GM21528 (cell line): ENCODE measurements around the gene COG2.
"Not testable (repeated sequence)": the region's sequence is repeated elsewhere in the genome, so short reads cannot be mapped to it uniquely, and the experiment has no call there.

ENCODE experiments used
- ATAC-seq: cut with Tn5 transposase; IDR thresholded peaks from one replicate; pipeline ENCODE4 v1.9.1; 2021; ENCODE audit warnings: mild to moderate bottlenecking, moderate library complexity; ENCODE audit not compliant: unreplicated experiment, low FRiP score

COG2 gene

DNA sequence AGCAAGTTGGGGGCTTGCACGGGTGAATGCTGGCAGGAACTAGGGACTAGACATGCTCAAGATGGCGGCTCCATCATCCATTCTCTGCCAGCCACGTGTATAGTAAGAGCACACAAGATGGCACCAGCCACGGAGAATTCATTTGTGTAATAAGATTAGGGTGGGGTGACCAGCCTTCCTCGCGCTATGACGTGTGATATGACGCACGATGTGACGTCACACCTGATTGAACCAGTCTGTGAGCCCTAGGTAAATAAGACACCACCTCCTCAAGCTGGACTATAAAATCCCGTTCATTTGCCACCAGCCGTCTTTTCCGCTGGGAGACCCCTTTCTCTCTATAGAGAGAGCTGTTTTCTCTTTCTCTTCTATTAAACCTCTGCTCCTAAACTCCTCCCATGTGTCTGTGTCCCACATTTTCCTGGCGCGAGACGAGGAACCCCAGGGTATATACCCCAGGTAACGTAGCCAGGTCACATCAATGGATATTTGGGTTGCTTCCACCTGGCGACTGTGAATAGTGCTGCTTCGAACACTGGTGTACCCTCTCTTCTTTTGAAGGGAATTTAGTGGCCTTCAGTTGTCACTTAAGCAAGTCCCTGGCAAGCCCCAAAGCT lies 18.1 kb upstream of the COG2 start:
- ATAC-seq, result no peak

DNA sequence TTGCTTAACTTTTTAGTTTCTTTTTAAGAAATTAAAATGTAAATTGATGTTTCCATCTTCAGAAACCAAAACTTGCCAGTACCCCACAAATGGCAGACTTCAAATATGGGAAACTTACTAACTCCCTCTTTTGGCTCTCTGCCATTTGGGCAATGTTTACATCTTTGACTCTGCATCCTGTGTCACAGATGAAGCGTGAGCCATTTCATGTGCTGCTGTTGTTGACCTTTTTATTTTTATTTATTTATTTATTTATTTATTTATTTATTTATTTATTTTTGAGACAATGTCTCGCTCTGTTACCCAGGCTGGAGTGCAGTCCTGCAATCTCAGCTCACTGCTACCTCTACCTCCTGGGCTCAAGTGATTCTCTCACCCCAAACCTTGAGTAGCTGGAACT lies 16.0 kb upstream of the COG2 start:
- ATAC-seq, result no peak

DNA sequence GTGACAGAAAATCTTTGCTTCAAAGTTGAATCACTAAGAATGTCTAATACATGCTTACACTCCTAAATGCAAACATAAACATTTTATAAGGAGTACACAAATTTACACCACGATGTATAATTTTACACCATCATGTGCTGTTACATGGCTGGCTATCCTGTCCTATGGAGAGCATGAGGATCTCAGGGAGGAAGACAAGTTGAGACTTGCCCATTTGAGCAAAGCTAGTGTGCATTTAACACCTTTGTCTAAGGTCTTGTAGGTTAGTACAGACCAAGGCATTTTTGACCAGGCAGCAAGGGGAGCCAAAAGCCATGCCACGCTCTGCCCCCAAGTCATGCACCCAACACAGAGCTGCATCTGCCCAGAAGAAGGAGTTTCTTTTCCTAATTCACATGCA lies 14.5 kb upstream of the COG2 start:
- no peak for ATAC-seq

DNA sequence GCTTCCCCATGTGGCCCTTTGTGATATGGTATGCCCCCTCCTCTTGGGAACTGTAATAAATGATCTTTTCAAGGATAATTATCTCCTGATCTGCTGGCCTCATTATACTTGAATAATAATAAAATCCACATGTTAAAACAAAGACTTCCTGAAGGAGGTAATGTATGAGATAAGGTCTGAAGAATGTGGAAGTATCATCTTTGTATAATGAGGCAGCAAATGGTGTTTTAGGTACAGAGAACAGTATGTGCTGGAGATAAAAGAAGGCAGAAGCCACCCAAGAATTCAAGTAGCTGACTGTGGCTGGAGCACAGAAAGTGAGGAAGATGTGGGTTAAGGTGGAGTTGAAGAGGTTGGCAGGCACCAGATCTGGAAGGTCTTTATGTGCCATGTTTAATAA lies 12.8 kb upstream of the COG2 start:
- no peak for ATAC-seq

DNA sequence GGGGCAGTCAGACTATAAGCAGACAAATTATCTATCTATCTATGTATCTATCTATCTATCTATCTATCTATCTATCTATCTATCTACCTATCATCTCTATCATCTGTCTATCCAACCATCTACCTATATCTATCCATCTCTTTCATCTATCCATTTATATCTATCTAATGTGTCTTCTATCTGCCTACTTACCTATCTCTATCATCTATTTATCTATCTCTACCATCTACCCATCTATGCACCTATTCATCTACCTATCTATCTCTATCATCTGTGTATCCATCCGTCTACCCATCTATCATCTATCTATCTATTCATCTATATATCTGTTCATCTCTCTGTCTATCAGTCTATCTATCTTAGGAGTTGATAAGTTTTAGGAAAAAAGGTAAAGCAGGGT lies 10.8 kb upstream of the COG2 start:
- ATAC-seq, result no peak

DNA sequence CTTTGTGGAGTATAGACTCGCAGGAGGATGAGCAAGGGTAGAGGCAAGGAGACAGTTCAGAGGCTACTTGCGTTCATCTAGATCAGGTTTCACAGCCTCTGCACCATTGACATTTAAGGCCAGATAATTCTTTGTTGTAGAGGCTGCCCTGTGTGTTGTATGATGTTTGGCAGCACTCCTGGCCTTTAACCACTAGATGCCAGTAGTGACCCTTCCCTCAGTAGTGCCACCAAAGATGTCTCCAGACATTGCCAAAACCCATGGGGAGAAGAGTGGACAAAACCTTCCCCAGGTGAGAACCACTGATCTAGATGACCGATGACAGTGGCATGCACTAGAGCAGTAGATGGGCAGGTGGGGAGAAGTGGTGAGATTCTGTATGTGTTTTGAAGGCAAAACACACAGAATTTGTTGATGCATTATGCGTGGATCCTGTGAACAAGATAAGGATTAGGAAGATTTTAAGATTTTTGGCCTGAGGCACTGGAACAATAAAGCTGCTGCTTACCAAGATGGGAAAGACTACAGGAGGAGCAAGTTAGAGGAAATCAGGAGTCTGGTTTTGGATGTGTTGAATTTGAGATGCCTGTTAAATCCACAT lies 9.9 kb upstream of the COG2 start:
- no peak for ATAC-seq

DNA sequence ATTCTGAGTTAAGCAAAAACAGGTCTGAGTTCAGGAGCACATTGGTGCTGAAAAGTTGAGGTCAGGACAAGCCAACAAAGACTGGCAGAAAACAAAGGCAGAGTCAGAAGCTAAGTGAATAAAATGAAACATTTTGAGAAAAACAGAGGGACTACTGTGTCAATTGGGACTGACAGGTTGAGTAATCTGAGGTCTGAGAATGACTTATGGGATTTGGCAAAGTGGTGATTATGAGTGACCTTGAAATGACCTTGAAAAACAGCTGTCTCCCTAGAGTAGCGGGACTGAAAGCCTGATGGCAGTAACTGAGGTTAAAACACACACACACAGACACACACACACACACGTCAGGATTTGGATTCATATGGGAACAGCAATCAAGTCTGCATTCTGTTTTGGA lies 8.8 kb upstream of the COG2 start:
- ATAC-seq, result no peak

DNA sequence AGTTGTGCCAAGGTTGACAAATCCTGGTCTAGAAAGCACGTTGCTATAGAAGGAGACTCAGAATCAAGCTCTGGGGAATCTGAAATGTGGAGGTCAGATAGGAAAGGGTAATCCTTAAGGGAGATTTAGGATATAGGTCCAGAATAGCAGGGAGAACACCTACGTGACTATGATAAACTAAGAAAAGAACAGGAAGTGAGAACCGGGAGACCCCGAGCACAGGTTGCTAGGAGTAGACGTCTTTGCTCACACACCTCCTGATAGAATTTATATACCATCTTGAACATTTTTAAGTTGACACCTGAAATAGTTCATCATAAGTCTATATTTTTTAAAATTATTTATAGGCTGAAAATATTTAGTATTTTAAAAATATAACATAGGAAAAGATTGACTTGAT lies 7.9 kb upstream of the COG2 start:
- no peak for ATAC-seq

DNA sequence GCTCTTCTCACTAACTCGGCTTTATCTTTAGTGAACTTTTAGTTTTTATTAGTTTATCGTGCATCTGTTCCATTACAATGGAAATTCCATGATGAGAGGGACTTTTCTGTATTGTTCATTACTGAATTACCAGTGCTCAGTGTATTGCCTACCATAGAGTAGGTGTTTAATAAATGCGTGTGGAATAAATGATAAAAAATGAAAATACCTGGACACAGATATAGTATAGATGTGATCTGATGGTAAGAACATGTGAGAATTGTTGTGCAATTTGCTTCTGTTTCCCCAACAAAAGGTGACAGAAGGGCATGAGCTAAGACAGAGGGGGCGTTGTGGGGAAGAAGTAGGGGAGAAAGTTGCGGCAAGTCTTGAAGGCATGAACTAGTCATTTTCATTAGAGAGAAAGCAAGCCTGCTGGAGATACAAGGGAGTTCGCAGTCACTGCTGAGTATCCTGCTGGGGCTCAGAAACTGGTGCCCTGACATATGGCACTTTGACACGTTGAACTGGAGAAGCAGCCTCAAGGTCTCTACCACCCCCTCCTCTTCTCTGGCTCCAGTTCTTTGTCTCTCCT lies 5.6 kb upstream of the COG2 start:
- no peak for ATAC-seq

DNA sequence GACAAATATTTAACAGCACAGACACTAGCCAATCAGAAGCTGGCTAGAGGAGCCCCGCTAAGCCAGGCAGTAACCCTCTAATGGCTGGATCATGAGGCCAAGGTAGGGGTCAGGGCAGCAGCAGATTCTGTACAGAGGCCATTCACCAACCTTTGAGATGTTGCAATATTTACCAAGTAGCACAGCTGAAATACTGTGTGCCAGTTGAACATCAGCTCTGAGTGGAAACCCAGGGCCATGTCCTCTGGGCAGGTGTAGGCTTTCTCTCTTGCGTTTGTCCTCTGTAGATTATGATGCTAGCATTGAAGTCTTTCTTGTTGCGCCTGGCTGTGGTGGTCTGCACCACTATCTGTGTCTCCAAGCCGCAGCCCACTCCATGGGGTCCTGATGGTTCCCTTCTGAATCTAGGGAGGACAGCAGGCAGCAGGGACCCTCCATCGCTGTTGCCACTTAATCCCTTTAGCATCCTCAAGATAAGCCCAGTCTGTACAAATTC lies 2.5 kb upstream of the COG2 start:
- ATAC-seq, result no peak

DNA sequence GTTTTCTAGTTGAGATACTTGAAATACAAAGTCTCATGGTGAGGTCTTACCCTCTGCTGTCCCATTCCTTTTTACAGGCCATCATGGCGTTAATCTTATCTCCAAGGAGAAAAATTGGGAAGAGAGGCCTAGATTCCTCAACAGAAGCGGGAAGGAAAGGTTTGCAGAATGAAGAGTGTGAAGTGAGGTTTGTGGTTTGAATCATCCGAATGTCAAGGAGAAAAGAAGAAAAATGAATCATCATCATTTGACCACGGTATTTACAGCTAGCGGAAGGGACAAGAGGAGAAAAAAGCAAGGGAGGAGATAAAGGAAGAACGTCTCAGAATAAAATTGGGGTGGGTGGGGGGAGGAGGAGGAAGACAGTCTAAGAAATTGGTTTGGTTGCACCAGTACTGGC lies 935 bp upstream of the COG2 start:
- ATAC-seq, result no peak

DNA sequence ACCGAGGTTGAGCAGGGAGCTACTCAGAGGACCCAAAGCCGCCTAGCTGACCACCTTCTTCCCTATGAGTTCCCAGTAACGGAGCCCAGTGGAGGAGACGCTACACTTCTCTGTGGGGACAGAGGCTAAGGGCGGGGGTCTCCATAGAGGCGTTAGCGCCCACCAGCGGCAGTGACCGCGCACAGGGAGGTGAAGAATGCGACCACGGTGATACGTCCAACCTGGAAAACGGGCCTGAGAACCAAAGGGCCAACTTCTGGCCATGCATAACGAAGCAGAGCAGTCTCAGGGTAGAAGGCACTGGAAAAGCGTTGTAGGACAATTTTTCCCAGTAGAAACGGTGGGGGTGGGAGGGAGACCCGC lies 400 bp upstream of the COG2 start:
- no peak for ATAC-seq

DNA sequence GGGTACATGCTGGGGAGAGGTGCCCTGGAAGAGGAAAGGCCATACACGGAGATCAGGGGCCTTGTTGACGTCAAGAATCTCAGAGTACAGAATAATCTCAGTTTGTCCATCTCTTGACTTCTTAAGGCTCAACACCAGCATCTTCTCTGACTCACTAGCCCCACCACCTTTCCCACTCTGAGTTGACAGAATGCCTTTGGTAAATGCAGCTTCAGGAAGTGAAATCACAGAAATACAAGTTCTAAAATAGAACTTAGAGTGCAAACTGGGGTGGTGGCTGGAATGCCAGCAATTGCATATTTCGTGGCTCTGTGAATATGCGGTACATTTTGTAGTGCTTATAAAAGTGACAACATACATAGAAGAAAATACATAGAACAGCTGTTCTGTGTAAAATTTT lies 1.6 kb downstream of the COG2 start:
- no peak for ATAC-seq

DNA sequence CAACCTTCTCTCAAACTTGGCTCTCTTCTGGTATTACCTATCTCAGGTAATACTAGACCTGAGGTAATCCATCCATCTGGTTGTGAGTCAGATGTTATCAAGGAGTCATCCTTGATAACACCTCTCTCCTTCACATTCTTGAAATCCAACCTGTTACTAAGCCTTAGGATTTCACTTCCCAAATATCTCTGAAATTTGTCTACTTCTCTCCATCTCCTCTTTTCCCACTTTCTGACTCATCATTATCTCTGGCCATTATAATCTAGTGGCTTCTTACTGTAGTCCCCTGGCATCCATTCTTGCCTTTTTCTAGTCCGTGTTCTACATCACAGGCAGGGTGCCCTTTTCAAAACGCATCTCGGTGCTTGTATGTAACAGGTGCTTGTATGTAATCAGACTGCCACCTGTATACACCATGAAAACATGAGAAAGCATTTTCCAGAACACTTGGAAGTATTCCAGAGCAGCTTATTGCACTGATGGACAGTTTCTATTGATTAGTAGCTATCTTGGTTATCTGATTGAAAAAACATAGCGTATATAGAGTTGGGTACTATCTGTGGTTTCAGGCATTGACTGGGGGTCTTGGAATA lies 4.5 kb downstream of the COG2 start:
- ATAC-seq, result no peak

DNA sequence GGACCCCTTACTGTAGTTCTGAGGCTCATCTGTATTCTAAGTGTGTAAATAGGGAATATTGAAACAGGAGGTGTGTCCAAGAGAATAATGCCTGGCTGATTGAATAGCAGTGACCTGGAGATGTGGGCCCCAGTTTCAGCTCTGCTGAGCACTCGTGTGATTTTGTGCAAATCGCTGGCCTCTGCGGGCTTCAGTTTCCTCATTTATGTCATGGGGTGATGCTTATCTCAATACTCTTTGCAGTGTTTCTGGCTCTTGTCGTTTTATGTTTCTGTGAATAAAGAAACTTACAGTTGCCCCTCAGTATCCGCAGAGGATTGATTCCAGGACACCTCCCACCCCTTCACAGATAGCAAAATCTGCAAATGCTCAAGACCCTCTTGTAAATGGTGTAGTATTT lies 5.0 kb downstream of the COG2 start:
- no peak for ATAC-seq

DNA sequence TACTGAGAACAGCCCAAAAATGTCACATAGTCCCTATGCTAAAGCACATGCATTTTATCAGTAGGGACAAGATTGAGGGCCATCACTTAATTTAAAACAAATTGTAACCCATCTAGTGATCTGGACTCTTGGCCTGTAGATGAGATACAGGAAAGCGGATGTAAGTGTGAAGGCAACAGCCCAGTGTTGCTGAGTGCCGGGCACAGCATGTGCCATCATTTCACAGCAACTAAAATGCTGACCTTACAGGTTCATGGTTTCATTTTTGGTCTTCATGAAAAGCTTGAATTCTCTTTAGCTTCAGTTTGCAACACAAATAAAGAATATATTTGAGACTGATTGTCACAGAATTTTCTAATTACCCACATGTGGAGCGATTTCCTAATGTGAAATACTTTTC lies 5.8 kb downstream of the COG2 start:
- no peak for ATAC-seq

DNA sequence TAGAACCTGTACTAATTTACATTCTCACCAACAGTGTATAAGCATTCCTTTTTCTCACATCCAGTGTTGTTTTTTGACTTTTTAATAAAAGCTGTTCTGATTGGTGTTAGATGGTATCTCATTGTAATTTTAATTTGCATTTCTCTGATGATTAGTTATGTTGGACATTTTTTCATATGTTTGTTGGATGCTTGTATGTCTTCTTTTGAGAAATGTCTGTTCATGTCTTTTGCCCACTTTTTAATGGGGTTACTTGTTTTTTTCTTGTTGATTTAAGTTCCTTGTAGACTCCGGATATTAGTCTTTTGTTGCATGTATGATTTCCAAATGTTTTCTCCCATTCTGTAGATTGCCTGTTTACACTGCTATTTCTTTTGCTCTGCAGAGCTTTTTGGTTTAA lies 8.0 kb downstream of the COG2 start:
- ATAC-seq, result no peak

DNA sequence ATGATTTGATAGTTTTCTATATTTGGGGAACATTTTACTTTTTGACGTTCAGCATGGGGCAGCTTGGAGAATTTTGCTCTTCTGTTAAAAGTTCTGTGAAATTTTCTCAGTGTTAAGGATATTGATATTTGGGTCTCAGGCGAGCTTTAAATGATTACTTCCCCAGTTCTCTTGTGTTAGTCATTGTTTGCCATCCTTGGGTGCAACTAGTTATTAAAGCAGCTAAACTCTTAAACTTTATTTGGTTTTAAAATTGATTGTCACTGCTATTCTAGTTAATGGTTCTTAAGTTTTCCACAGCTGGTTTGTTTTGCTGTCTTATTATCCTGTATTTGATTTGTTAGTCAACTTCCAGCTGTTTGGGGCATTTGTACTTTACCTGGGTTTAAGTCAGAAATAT lies 9.0 kb downstream of the COG2 start:
- ATAC-seq, result no peak

DNA sequence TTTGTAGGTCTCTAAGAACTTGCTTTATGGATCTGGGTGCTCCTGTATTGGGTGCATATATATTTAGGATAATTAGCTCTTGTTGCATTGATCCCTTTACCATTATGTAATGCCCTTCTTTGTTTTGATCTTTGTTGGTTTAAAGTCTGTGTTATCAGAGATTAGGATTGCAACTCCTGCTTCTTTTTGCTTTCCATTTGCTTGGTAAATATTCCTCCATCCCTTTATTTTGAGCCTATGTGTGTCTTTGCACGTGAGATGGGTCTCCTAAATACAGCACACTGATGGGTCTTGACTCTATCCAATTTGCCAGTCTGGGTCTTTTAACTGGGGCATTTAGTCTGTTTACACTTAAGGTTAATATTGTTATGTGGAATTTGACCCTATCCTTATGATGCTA lies 14.4 kb downstream of the COG2 start:
- ATAC-seq, result not testable (repeated sequence)

DNA sequence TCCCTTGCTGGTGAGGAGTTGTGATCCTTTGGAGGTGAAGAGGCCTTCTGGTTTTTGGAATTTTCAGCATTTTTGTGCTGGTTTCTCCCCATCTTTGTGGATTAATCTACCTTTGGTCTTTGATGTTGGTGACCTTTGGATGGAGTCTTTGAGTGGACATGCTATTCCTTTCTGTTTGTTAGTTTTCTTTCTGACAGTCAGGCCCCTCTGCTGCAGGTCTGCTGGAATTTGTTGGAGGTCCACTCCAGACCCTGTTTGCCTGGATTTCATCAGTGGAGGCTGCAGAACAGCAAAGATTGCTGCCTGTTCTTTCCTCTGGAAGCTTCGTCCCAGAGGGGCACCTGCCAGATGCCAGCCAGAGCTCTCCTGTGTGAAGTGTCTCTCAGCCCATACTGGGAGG lies 15.8 kb downstream of the COG2 start:
- not testable (repeated sequence) for ATAC-seq

DNA sequence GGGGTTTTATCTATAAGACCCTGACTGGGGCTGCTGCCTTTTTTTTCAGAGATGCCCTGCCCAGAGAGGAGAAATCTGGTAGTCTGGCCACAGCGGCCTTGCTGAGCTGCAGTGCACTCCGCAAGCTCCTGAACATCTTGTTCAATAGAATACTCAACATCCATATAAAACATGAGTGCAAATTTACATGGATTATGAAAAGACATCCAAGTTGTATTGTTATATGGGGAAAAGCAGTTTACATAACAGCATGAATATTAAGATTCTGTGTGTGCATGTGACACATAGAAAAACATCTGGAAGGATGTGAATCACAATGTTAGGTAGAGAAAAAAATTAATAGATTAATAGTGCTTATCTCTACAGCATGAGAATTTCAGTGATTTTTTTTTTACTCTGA lies 16.4 kb downstream of the COG2 start:
- no peak for ATAC-seq

DNA sequence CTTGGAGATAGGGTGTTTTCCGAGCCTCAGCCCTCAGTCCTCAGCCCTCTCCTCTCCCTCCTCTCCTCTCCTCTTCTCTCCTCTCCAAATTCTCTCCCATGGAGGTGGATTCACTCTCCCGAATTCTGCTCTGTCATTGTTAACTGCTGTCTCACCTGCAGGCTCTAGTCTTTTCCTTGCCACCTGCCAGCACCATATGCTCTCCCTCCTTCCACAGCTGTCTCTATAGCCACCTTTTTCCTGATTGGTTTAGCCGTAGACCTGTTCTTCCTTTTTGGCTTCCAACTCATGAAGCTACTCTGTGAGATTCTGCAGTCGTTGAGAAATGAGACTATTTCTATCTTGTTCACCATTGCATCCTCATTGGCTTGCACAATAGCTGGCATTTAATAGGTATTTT lies 19.7 kb downstream of the COG2 start:
- ATAC-seq, result no peak
